Osteoblast (primary cell): Measurements from ENCODE around the gene SCGB1C1. TPM values are rescaled to one million over a fixed set of nuclear protein-coding genes. Genes with fewer than 3 reads are reported as not detected.

Experiments used
- DNase-seq: peaks from one replicate; pipeline ENCODE4 v3.0.0; 2011; ENCODE audit warnings: low spot score, mixed read lengths; ENCODE audit not compliant: insufficient read length; ENCODE audit errors: missing footprints
- H2AFZ ChIP-seq: 2 replicates; pipeline ENCODE4 v1.6.0; 2011; ENCODE audit warnings: mild to moderate bottlenecking, low read length
- H3K27ac ChIP-seq: 2 replicates; pipeline ENCODE4 v1.5.1; 2011; ENCODE audit warnings: mild to moderate bottlenecking, low read depth, low read length, moderate library complexity
- H3K27me3 ChIP-seq: 2 replicates; pipeline ENCODE4 v1.6.0; 2012; ENCODE audit warnings: mild to moderate bottlenecking, control low read depth, inconsistent platforms, low read length, moderate library complexity; ENCODE audit not compliant: insufficient read depth
- H3K36me3 ChIP-seq: 2 replicates; pipeline ENCODE4 v1.5.1; 2011; ENCODE audit warnings: mild to moderate bottlenecking, low read length, control low read depth, moderate library complexity; ENCODE audit not compliant: insufficient read depth
- H3K4me1 ChIP-seq: 2 replicates; pipeline ENCODE4 v1.5.1; 2011; ENCODE audit warnings: mild to moderate bottlenecking, low read length, control low read depth, moderate library complexity; ENCODE audit not compliant: insufficient read depth
- H3K4me2 ChIP-seq: 2 replicates; pipeline ENCODE4 v1.6.0; 2011; ENCODE audit warnings: mild to moderate bottlenecking, low read length; ENCODE audit not compliant: insufficient read depth
- H3K4me3 ChIP-seq: fragments of 200-600 bp; sonication (generic); 3 replicates; pipeline ENCODE4 v1.5.1; 2012; ENCODE audit warnings: mild to moderate bottlenecking, low read length, inconsistent platforms; ENCODE audit not compliant: insufficient read depth
- H3K79me2 ChIP-seq: 2 replicates; pipeline ENCODE4 v1.6.0; 2012; ENCODE audit warnings: mild to moderate bottlenecking, low read length, control low read depth, inconsistent platforms; ENCODE audit not compliant: insufficient read depth
- H3K9me3 ChIP-seq: 2 replicates; pipeline ENCODE4 v1.5.1; 2011; ENCODE audit warnings: low read depth, low read length, control low read depth
- H4K20me1 ChIP-seq: 2 replicates; pipeline ENCODE4 v1.6.0; 2012; ENCODE audit warnings: mild to moderate bottlenecking, low read length, control low read depth; ENCODE audit not compliant: insufficient read depth
- CTCF ChIP-seq: IDR thresholded peaks from 2 replicates; pipeline ENCODE4 v1.5.1; 2011; ENCODE audit warnings: mild to moderate bottlenecking, low read depth, low read length, moderate library complexity; ENCODE audit errors: extremely low read depth
- total RNA-seq: library from RNA; depleted of rRNA; stranded (reverse); fragments of >200 nt; gene quantifications from 2 replicates; pipeline ENCODE4 v1.2.3, GENCODE V29; 2012

SCGB1C1 gene
- total RNA-seq, 1 donor: not detected

- no peak overlapping the region for H3K27ac ChIP-seq
- DNase-seq: no peak
- no peaks in the 10 kb centered on the region for H3K27me3 ChIP-seq
- no peak overlapping the region for H3K4me2 ChIP-seq
- no peaks in the 10 kb centered on the region for H3K36me3 ChIP-seq
- peaks cover 7% of the 10 kb centered on the region for H4K20me1 ChIP-seq
- H2AFZ ChIP-seq: no peak overlapping the region
- no peak for TF ChIP-seq CTCF
- no peak overlapping the region for H3K4me3 ChIP-seq
- H3K4me1 ChIP-seq: peaks cover 16% of the 10 kb centered on the region
- H3K9me3 ChIP-seq: no peaks in the 10 kb centered on the region
- H3K79me2 ChIP-seq: peaks cover 20% of the 10 kb centered on the region
Measured at GRCh38 chr11:232783-233565, 40.1 kb downstream of the SCGB1C1 start.

- DNase-seq: no peak
- H3K36me3 ChIP-seq: peaks cover 7% of the 10 kb centered on the region
- no peak for TF ChIP-seq CTCF
- peaks cover 41% of the 10 kb centered on the region for H3K79me2 ChIP-seq
- H3K4me2 ChIP-seq: peak overlapping the region; percentile 96
- peaks cover 19% of the 10 kb centered on the region for H3K4me1 ChIP-seq
- H3K4me3 ChIP-seq: peak overlapping the region; percentile 91
- peak overlapping the region; percentile 66 for H3K27ac ChIP-seq
- H3K27me3 ChIP-seq: no peaks in the 10 kb centered on the region
- no peaks in the 10 kb centered on the region for H3K9me3 ChIP-seq
- H2AFZ ChIP-seq: no peak overlapping the region
- H4K20me1 ChIP-seq: peaks cover 16% of the 10 kb centered on the region
Measured at GRCh38 chr11:235180-235579, 42.3 kb downstream of the SCGB1C1 start.

- Histone ChIP-seq H3K27ac (peak overlapping the region; percentile 66), H3K4me1 (peaks cover 19% of the 10 kb centered on the region), H3K36me3 (peaks cover 11% of the 10 kb centered on the region), H4K20me1 (peaks cover 16% of the 10 kb centered on the region), H3K4me2 (peak overlapping the region; percentile 96), H3K4me3 (peak overlapping the region; percentile 91), H3K9me3 (no peaks in the 10 kb centered on the region), H3K79me2 (peaks cover 45% of the 10 kb centered on the region), H2AFZ (peak overlapping the region; percentile 95), H3K27me3 (no peaks in the 10 kb centered on the region)
- TF ChIP-seq CTCF: no peak
- no peak for DNase-seq
Measured at GRCh38 chr11:235609-235996, 42.7 kb downstream of the SCGB1C1 start.

- H4K20me1 ChIP-seq: peaks cover 18% of the 10 kb centered on the region
- H3K27me3 ChIP-seq: no peaks in the 10 kb centered on the region
- peak; percentile 98 for DNase-seq
- peaks cover 19% of the 10 kb centered on the region for H3K4me1 ChIP-seq
- peaks cover 49% of the 10 kb centered on the region for H3K79me2 ChIP-seq
- peaks cover 12% of the 10 kb centered on the region for H3K36me3 ChIP-seq
- peak within 1 kb of the TSS; percentile 100 for H3K4me2 ChIP-seq
- no peaks in the 10 kb centered on the region for H3K9me3 ChIP-seq
- H2AFZ ChIP-seq: peak within 1 kb of the TSS; percentile 96
- H3K27ac ChIP-seq: peak within 1 kb of the TSS; percentile 90
- TF ChIP-seq CTCF: no peak
- peak within 1 kb of the TSS; percentile 91 for H3K4me3 ChIP-seq
Measured at GRCh38 chr11:235997-236773, 43.3 kb downstream of the SCGB1C1 start, which contains the start of gene SIRT3. TSS of gene SIRT3 (minus strand) at chr11:236342. CDS start at chr11:236328, 14 bp downstream.
